Natural killer cell treated with Interleukin-12 subunit alpha and Interleukin-12 subunit beta and Interleukin-15 and Interleukin-18, amount 100 ng/mL, for 72 hours (primary cell): ENCODE results near the gene PPL. TPM values are rescaled to one million over a fixed set of nuclear protein-coding genes. Genes with fewer than 3 reads are reported as not detected.
"Not testable (repeated sequence)": the region's sequence is repeated elsewhere in the genome, so short reads cannot be mapped to it uniquely, and the experiment has no call there.

Experiments used
- ATAC-seq, 2 donors: fragments of 150-1000 bp; cut with Tn5 transposase in 1 of 2; sonication (Bioruptor Pico), chemical (Tn5 transposase) in 1 of 2; 2 replicates each; pipeline ENCODE4 v1.10.0; 2021
- DNase-seq: peaks from one replicate; pipeline ENCODE4 v3.0.0; 2022; ENCODE audit warnings: low spot score
- H3K27ac Mint-ChIP-seq, 2 donors: 1 replicate in 1 of 2; 2 replicates in 1 of 2; pipeline ENCODE4 v1.8.0; 2022; ENCODE audit warnings: mixed read lengths in 2 of 2, mild to moderate bottlenecking in 1 of 2, moderate library complexity in 1 of 2
- H3K27me3 Mint-ChIP-seq, 2 donors: 1 replicate in 1 of 2; 2 replicates in 1 of 2; pipeline ENCODE4 v1.8.0; 2022; ENCODE audit warnings: mixed read lengths in 2 of 2
- H3K36me3 Mint-ChIP-seq: one replicate; pipeline ENCODE4 v1.8.0; 2022; ENCODE audit warnings: mixed read lengths
- H3K4me1 Mint-ChIP-seq, 2 donors: 1 replicate in 1 of 2; 2 replicates in 1 of 2; pipeline ENCODE4 v1.8.0; 2022; ENCODE audit warnings: low read depth in 2 of 2, mixed read lengths in 2 of 2, mild to moderate bottlenecking in 1 of 2
- H3K4me3 Mint-ChIP-seq: one replicate; pipeline ENCODE4 v1.8.0; 2022; ENCODE audit warnings: mixed read lengths
- H3K9me3 Mint-ChIP-seq: 2 replicates; pipeline ENCODE4 v1.8.0; 2022; ENCODE audit warnings: mixed read lengths
- total RNA-seq, 2 donors: library from RNA; stranded (reverse); gene quantifications; one replicate each; pipeline ENCODE4 v1.2.3, GENCODE V29; 2022

PPL gene
- total RNA-seq, 2 donors from 2014 or later, result not detected

- Mint-ChIP-seq H3K36me3 (no peaks in the 10 kb centered on the region), H3K4me1 (no peaks in the 10 kb centered on the region), H3K4me3 (no peak overlapping the region), H3K9me3 (no peaks in the 10 kb centered on the region), H3K27ac (no peak overlapping the region), H3K27me3 (peaks cover 6 to 14% of the 10 kb centered on the region in 2 donors)
- ATAC-seq, result no peak
- no peak for DNase-seq
Observed at GRCh38 chr16:4902038-4902437, 34.9 kb downstream of the PPL start.

- no peak for DNase-seq
- no peaks in the 10 kb centered on the region for H3K36me3 Mint-ChIP-seq
- no peaks in the 10 kb centered on the region for H3K9me3 Mint-ChIP-seq
- no peak overlapping the region for H3K4me3 Mint-ChIP-seq
- H3K27ac Mint-ChIP-seq, result no peak overlapping the region
- peaks cover 6 to 14% of the 10 kb centered on the region in 2 donors for H3K27me3 Mint-ChIP-seq
- no peak for ATAC-seq
- H3K4me1 Mint-ChIP-seq, result no peaks in the 10 kb centered on the region
Observed at GRCh38 chr16:4900750-4901149, 36.2 kb downstream of the PPL start.

- H3K9me3 Mint-ChIP-seq, result no peaks in the 10 kb centered on the region
- H3K4me1 Mint-ChIP-seq, result no peaks in the 10 kb centered on the region
- H3K27ac Mint-ChIP-seq, result no peak overlapping the region
Observed at GRCh38 chr16:4900036-4900435, 36.9 kb downstream of the PPL start.

GRCh38 chr16:4899474-4899846 lies 37.5 kb downstream of the PPL start:
- Mint-ChIP-seq H3K4me1 (no peaks in the 10 kb centered on the region), H3K4me3 (no peak overlapping the region), H3K9me3 (no peaks in the 10 kb centered on the region), H3K27ac (no peak overlapping the region), H3K27me3 (peaks cover 5 to 8% of the 10 kb centered on the region in 2 donors), H3K36me3 (no peaks in the 10 kb centered on the region)
- no peak for DNase-seq
- ATAC-seq, result no peak

More at GRCh38 chr16:4900036-4900435, 36.9 kb downstream of the PPL start:
- ATAC-seq, result no peak
- no peaks in the 10 kb centered on the region for H3K36me3 Mint-ChIP-seq
- no peak for DNase-seq
- H3K27me3 Mint-ChIP-seq, result peaks cover 6 to 10% of the 10 kb centered on the region in 2 donors
- H3K4me3 Mint-ChIP-seq, result no peak overlapping the region

GRCh38 chr16:4898811-4899473 lies 38.0 kb downstream of the PPL start:
- no peak overlapping the region for H3K27ac Mint-ChIP-seq
- no peaks in the 10 kb centered on the region for H3K4me1 Mint-ChIP-seq
- no peaks in the 10 kb centered on the region for H3K9me3 Mint-ChIP-seq
- no peaks in the 10 kb centered on the region for H3K36me3 Mint-ChIP-seq
- ATAC-seq (no peak), DNase-seq (no peak)
- peaks cover under 1 to 4% of the 10 kb centered on the region in 2 donors for H3K27me3 Mint-ChIP-seq
- H3K4me3 Mint-ChIP-seq, result no peak overlapping the region

GRCh38 chr16:4897328-4897727 lies 39.6 kb downstream of the PPL start:
- Mint-ChIP-seq H3K27ac (no peak overlapping the region), H3K36me3 (no peaks in the 10 kb centered on the region), H3K9me3 (no peaks in the 10 kb centered on the region), H3K4me3 (no peak overlapping the region), H3K4me1 (no peaks in the 10 kb centered on the region), H3K27me3 (peaks cover 0 to 4% of the 10 kb centered on the region in 2 donors)
- no peak for ATAC-seq
- DNase-seq, result no peak

GRCh38 chr16:4896761-4897160 lies 40.2 kb downstream of the PPL start:
- not testable (repeated sequence) for H3K9me3 Mint-ChIP-seq, H3K4me3 Mint-ChIP-seq, ATAC-seq

GRCh38 chr16:4895366-4895765 lies 41.6 kb downstream of the PPL start:
- H3K27me3 Mint-ChIP-seq, result peaks cover 0 to 4% of the 10 kb centered on the region in 2 donors
- no peak for DNase-seq
- ATAC-seq, result peak in 1 of 2 donors; percentile 29
- H3K4me3 Mint-ChIP-seq, result no peak overlapping the region
- H3K36me3 Mint-ChIP-seq, result no peaks in the 10 kb centered on the region
- no peaks in the 10 kb centered on the region for H3K9me3 Mint-ChIP-seq
- H3K27ac Mint-ChIP-seq, result no peak overlapping the region
- no peaks in the 10 kb centered on the region for H3K4me1 Mint-ChIP-seq

More at GRCh38 chr16:4896761-4897160, 40.2 kb downstream of the PPL start:
- not testable (repeated sequence) for H3K27ac Mint-ChIP-seq, DNase-seq, H3K36me3 Mint-ChIP-seq, H3K27me3 Mint-ChIP-seq, H3K4me1 Mint-ChIP-seq

GRCh38 chr16:4894276-4895150 lies 42.4 kb downstream of the PPL start:
- Mint-ChIP-seq H3K4me3 (no peak overlapping the region), H3K27ac (no peak overlapping the region), H3K27me3 (no peaks in the 10 kb centered on the region), H3K36me3 (no peaks in the 10 kb centered on the region), H3K4me1 (no peaks in the 10 kb centered on the region), H3K9me3 (no peaks in the 10 kb centered on the region)
- ATAC-seq (no peak), DNase-seq (no peak)

- no peaks in the 10 kb centered on the region for H3K27me3 Mint-ChIP-seq
- no peak overlapping the region for H3K27ac Mint-ChIP-seq
- no peak for ATAC-seq
- no peaks in the 10 kb centered on the region for H3K4me1 Mint-ChIP-seq
- no peaks in the 10 kb centered on the region for H3K36me3 Mint-ChIP-seq
- DNase-seq, result no peak
- no peak overlapping the region for H3K4me3 Mint-ChIP-seq
- no peaks in the 10 kb centered on the region for H3K9me3 Mint-ChIP-seq
Observed at GRCh38 chr16:4893103-4893862, 43.7 kb downstream of the PPL start.

- no peaks in the 10 kb centered on the region for H3K36me3 Mint-ChIP-seq
- H3K27me3 Mint-ChIP-seq, result no peaks in the 10 kb centered on the region
Observed at GRCh38 chr16:4892361-4893102, 44.4 kb downstream of the PPL start.

GRCh38 chr16:4891886-4892216 lies 45.1 kb downstream of the PPL start:
- DNase-seq, result no peak
- Mint-ChIP-seq H3K27me3 (no peaks in the 10 kb centered on the region), H3K4me3 (no peak overlapping the region), H3K9me3 (no peaks in the 10 kb centered on the region), H3K27ac (no peak overlapping the region), H3K4me1 (no peaks in the 10 kb centered on the region), H3K36me3 (no peaks in the 10 kb centered on the region)
- no peak for ATAC-seq

More at GRCh38 chr16:4892361-4893102, 44.4 kb downstream of the PPL start:
- H3K4me1 Mint-ChIP-seq, result no peaks in the 10 kb centered on the region
- no peak for ATAC-seq
- no peak for DNase-seq
- no peaks in the 10 kb centered on the region for H3K9me3 Mint-ChIP-seq
- no peak overlapping the region for H3K4me3 Mint-ChIP-seq
- no peak overlapping the region for H3K27ac Mint-ChIP-seq

GRCh38 chr16:4891097-4891885 lies 45.7 kb downstream of the PPL start:
- Mint-ChIP-seq H3K27me3 (no peaks in the 10 kb centered on the region), H3K36me3 (peaks cover 2% of the 10 kb centered on the region), H3K9me3 (no peaks in the 10 kb centered on the region), H3K4me1 (no peaks in the 10 kb centered on the region), H3K27ac (no peak overlapping the region), H3K4me3 (no peak overlapping the region)
- ATAC-seq (no peak), DNase-seq (no peak)
